Stimulated activated CD4-positive, alpha-beta T cell treated with anti-CD3 and anti-CD28 coated beads, Interleukin-15, amount 100 ng/mL, for 1 hour (primary cell): ENCODE measurements around the gene FNIP2.

Experiments used
- DNase-seq, 2 donors: peaks; one replicate each; pipeline ENCODE4 v3.0.0-alpha.2; 2020; ENCODE audit warnings: low read depth in 1 of 2, low spot score in 1 of 2

Gene FNIP2

GRCh38 chr4:158762553-158762952 is 6.3 kb upstream of the FNIP2 start:
- no peak for DNase-seq

GRCh38 chr4:158763462-158763861 is 5.4 kb upstream of the FNIP2 start:
- no peak for DNase-seq

GRCh38 chr4:158766434-158767044 is 2.3 kb upstream of the FNIP2 start:
- DNase-seq, result no peak

GRCh38 chr4:158767451-158767850 is 1.4 kb upstream of the FNIP2 start:
- no peak for DNase-seq

- DNase-seq, result peak; percentile 5 to 7
These were observed 522 bp downstream of the FNIP2 start for GRCh38 chr4:158769175-158769921.

- no peak for DNase-seq
These were observed 1.8 kb downstream of the FNIP2 start for GRCh38 chr4:158770671-158771070.

- no peak for DNase-seq
These were observed 3.0 kb downstream of the FNIP2 start for GRCh38 chr4:158771776-158772175.

GRCh38 chr4:158775091-158775651 is 6.3 kb downstream of the FNIP2 start:
- DNase-seq, result no peak

GRCh38 chr4:158776106-158776505 is 7.3 kb downstream of the FNIP2 start:
- DNase-seq, result no peak

- no peak for DNase-seq
These were observed 8.8 kb downstream of the FNIP2 start for GRCh38 chr4:158777423-158778155.

- DNase-seq, result no peak
These were observed 9.4 kb downstream of the FNIP2 start for GRCh38 chr4:158778156-158778711.

GRCh38 chr4:158778712-158779111 is 9.9 kb downstream of the FNIP2 start:
- DNase-seq, result no peak

- no peak for DNase-seq
These were observed 13.1 kb downstream of the FNIP2 start for GRCh38 chr4:158781963-158782362.

GRCh38 chr4:158782551-158783360 is 13.9 kb downstream of the FNIP2 start:
- no peak for DNase-seq

GRCh38 chr4:158783785-158784184 is 15.0 kb downstream of the FNIP2 start:
- DNase-seq, result no peak

GRCh38 chr4:158785718-158786117 is 16.9 kb downstream of the FNIP2 start:
- no peak for DNase-seq

GRCh38 chr4:158786121-158786601 is 17.3 kb downstream of the FNIP2 start:
- no peak for DNase-seq

- DNase-seq, result no peak
These were observed 18.1 kb downstream of the FNIP2 start for GRCh38 chr4:158786955-158787354.

- DNase-seq, result no peak
These were observed 19.1 kb downstream of the FNIP2 start for GRCh38 chr4:158787709-158788475.

- DNase-seq, result no peak
These were observed 19.7 kb downstream of the FNIP2 start for GRCh38 chr4:158788516-158788915.
